ENCODE measurements around the gene PAF1.

Gene PAF1

DNA sequence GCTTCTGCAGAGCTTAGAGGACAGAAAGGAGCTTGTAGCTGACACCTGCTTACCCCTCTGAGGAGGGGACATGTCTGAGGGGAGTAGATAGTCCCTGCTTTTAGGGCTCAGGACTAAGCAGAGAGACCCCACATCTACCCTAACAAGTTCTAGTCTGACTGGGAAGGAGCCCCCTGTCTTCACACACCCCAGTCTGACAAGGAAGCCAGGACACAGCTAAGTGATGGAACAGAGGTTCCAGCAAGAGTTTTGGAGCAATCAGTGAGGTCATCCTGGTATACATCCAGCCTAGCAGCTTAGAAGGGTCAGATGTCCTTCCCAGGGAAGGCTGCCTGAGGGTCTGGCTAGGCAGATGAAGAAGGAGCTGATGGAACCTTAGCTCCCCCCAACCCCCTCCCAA is 15.0 kb downstream of the PAF1 start:
- H4K5ac ChIP-seq (ENCODE audit: low read length): no peak overlapping the region
- H3K27ac ChIP-seq (ENCODE audit: low read depth, low read length): no peak overlapping the region
- H3K23ac ChIP-seq (ENCODE audit: low read length): no peak overlapping the region
- no peaks in the 10 kb centered on the region for H3K79me2 ChIP-seq (ENCODE audit: control insufficient read depth, insufficient read depth, low read length)
- no peak overlapping the region for H2AK5ac ChIP-seq (ENCODE audit: low read length)
- no peak overlapping the region for H3K4ac ChIP-seq (ENCODE audit: low read depth, low read length)
- no peak overlapping the region for H4K8ac ChIP-seq (ENCODE audit: low read depth, low read length)
- H3K4me2 ChIP-seq (ENCODE audit: low read length): no peak overlapping the region
- H2BK5ac ChIP-seq (ENCODE audit: low read length): no peak overlapping the region
- no peaks in the 10 kb centered on the region for H3K4me1 ChIP-seq (ENCODE audit: control insufficient read depth, low read depth, low read length)
- H2BK15ac ChIP-seq (replicated peaks; ENCODE audit: low read depth): no peak overlapping the region
- no peak overlapping the region for H3K18ac ChIP-seq (ENCODE audit: low read length)
- H3K56ac ChIP-seq (ENCODE audit: low read length): no peak overlapping the region
- H3K79me1 ChIP-seq (ENCODE audit: low read length): no peaks in the 10 kb centered on the region
- H3K36me3 ChIP-seq (ENCODE audit: control insufficient read depth, insufficient read depth, low read length): peaks cover 16% of the 10 kb centered on the region
- H2BK120ac ChIP-seq (ENCODE audit: low read depth, low read length): no peak overlapping the region
- no peak overlapping the region for H3K4me3 ChIP-seq (ENCODE audit: low read length)
- H3K27me3 ChIP-seq (ENCODE audit: insufficient read depth, low read length, poor library complexity): no peaks in the 10 kb centered on the region
- no peak overlapping the region for H3K9ac ChIP-seq (ENCODE audit: low read length)
- no peak for DNase-seq

DNA sequence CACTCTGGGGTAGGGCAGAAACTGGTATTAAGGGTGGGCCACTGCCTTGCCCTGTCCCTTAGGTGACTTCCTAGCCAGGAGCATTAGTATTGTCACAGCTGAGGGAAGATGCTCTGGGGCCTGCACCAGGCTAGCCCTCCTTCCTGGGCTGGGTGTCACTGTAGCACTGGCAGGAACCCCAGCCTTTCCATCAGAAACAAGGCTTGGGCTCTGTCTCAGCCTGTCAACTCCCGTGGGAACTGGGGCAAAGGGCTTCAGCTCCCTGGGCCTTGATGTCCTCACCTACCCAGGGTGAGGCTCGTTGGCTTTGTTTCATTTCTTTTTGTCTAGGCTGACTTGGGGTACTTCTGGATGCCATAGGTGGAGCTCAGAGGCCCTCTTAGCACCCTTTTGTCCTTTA is 18.0 kb downstream of the PAF1 start:
- Histone ChIP-seq H4K5ac (ENCODE audit: low read length) (no peak overlapping the region), H3K4ac (ENCODE audit: low read depth, low read length) (no peak overlapping the region), H2AK5ac (ENCODE audit: low read length) (no peak overlapping the region), H3K4me2 (ENCODE audit: low read length) (no peak overlapping the region), H3K18ac (ENCODE audit: low read length) (no peak overlapping the region), H3K4me3 (ENCODE audit: low read length) (no peak overlapping the region), H3K4me1 (ENCODE audit: control insufficient read depth, low read depth, low read length) (no peaks in the 10 kb centered on the region), H2BK15ac (replicated peaks; ENCODE audit: low read depth) (no peak overlapping the region), H3K27ac (ENCODE audit: low read depth, low read length) (no peak overlapping the region), H3K23ac (ENCODE audit: low read length) (no peak overlapping the region), H3K79me2 (ENCODE audit: control insufficient read depth, insufficient read depth, low read length) (no peaks in the 10 kb centered on the region), H2BK5ac (ENCODE audit: low read length) (no peak overlapping the region), H3K79me1 (ENCODE audit: low read length) (no peaks in the 10 kb centered on the region), H4K8ac (ENCODE audit: low read depth, low read length) (no peak overlapping the region), H3K56ac (ENCODE audit: low read length) (no peak overlapping the region), H3K9ac (ENCODE audit: low read length) (no peak overlapping the region), H3K27me3 (ENCODE audit: insufficient read depth, low read length, poor library complexity) (no peaks in the 10 kb centered on the region), H3K36me3 (ENCODE audit: control insufficient read depth, insufficient read depth, low read length) (peaks cover 14% of the 10 kb centered on the region), H2BK120ac (ENCODE audit: low read depth, low read length) (no peak overlapping the region)
- WGBS (ENCODE audit: extremely low coverage, insufficient coverage, low lambda C conversion rate): no CpG with 5 or more reads among the region's 2 CpGs
- DNase-seq: no peak

DNA sequence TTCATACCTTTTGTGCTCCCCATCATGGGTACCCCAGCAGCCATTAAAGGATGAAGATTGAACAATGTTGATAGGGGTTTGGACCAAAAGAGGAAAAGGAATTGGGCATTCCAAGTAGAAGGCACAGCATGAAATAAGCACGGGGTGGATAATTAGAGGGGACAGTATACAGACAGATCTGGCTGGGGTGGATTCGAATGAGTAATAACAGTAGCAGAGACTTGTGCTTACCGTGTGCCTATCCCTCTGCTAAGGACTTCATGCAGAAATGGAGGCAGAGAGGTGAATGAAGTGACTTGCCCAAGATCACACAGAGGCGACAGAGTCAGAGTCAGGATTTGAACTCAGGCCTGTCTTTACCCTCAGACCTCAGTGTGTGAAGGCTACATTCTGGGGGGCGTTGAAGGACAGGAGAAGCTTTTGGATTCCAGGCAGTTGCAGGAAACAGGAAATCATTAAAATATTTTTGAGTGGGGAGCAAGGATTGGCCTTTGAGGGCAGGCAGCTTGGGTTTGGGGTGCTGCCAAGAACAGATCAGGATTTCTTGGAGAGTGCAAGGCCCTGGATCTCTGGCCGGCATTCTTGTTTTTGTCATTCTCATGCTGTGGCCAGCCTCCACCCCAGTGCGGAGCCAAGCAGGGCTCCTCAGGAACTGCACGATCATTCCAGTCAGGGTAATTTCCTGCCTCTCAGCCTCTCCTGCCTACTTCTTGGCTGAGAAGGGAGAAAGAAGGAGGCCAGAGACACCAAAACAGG is 18.7 kb downstream of the PAF1 start:
- Histone ChIP-seq H4K5ac (ENCODE audit: low read length) (no peak overlapping the region), H2BK120ac (ENCODE audit: low read depth, low read length) (no peak overlapping the region), H3K18ac (ENCODE audit: low read length) (no peak overlapping the region), H3K4me2 (ENCODE audit: low read length) (no peak overlapping the region), H3K4me1 (ENCODE audit: control insufficient read depth, low read depth, low read length) (no peaks in the 10 kb centered on the region), H2AK5ac (ENCODE audit: low read length) (no peak overlapping the region), H3K9ac (ENCODE audit: low read length) (no peak overlapping the region), H3K36me3 (ENCODE audit: control insufficient read depth, insufficient read depth, low read length) (peaks cover 9% of the 10 kb centered on the region), H3K79me1 (ENCODE audit: low read length) (no peaks in the 10 kb centered on the region), H3K4me3 (ENCODE audit: low read length) (no peak overlapping the region), H4K8ac (ENCODE audit: low read depth, low read length) (no peak overlapping the region), H2BK15ac (replicated peaks; ENCODE audit: low read depth) (no peak overlapping the region), H2BK5ac (ENCODE audit: low read length) (no peak overlapping the region), H3K27me3 (ENCODE audit: insufficient read depth, low read length, poor library complexity) (no peaks in the 10 kb centered on the region), H3K27ac (ENCODE audit: low read depth, low read length) (no peak overlapping the region), H3K56ac (ENCODE audit: low read length) (no peak overlapping the region), H3K79me2 (ENCODE audit: control insufficient read depth, insufficient read depth, low read length) (no peaks in the 10 kb centered on the region), H3K23ac (ENCODE audit: low read length) (no peak overlapping the region), H3K4ac (ENCODE audit: low read depth, low read length) (no peak overlapping the region)
- DNase-seq: no peak
- no CpG with 5 or more reads among the region's 8 CpGs for WGBS (ENCODE audit: extremely low coverage, insufficient coverage, low lambda C conversion rate)

DNA sequence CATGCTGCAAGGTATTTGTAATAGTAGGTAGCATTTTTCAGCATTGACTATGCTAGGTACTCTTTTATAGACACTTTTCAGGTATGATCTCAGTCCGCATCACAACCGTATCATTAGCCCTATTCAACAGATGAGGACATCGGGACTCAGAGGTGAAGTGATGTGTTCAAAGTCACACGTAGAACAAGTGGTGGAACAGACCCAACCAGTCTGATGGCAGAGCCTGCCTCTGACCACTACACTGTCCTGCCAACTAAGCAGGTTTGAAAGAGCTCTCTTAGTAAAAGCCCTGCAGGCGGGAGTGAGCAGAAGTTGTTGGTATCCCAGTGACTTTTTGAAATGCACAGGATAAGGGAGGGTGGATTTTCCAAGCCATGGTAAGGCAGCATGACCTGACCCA is 20.2 kb downstream of the PAF1 start:
- Histone ChIP-seq H3K9ac (ENCODE audit: low read length) (no peak overlapping the region), H3K23ac (ENCODE audit: low read length) (no peak overlapping the region), H3K79me2 (ENCODE audit: control insufficient read depth, insufficient read depth, low read length) (no peaks in the 10 kb centered on the region), H3K18ac (ENCODE audit: low read length) (no peak overlapping the region), H3K4me1 (ENCODE audit: control insufficient read depth, low read depth, low read length) (no peaks in the 10 kb centered on the region), H3K27ac (ENCODE audit: low read depth, low read length) (no peak overlapping the region), H3K36me3 (ENCODE audit: control insufficient read depth, insufficient read depth, low read length) (peaks cover 6% of the 10 kb centered on the region), H3K27me3 (ENCODE audit: insufficient read depth, low read length, poor library complexity) (no peaks in the 10 kb centered on the region), H3K4me2 (ENCODE audit: low read length) (no peak overlapping the region), H3K79me1 (ENCODE audit: low read length) (no peaks in the 10 kb centered on the region), H4K8ac (ENCODE audit: low read depth, low read length) (no peak overlapping the region), H4K5ac (ENCODE audit: low read length) (no peak overlapping the region), H2BK15ac (replicated peaks; ENCODE audit: low read depth) (no peak overlapping the region), H3K4me3 (ENCODE audit: low read length) (no peak overlapping the region), H2BK5ac (ENCODE audit: low read length) (no peak overlapping the region), H3K4ac (ENCODE audit: low read depth, low read length) (no peak overlapping the region), H2AK5ac (ENCODE audit: low read length) (no peak overlapping the region), H2BK120ac (ENCODE audit: low read depth, low read length) (no peak overlapping the region), H3K56ac (ENCODE audit: low read length) (no peak overlapping the region)
- no CpG with 5 or more reads among the region's 5 CpGs for WGBS (ENCODE audit: extremely low coverage, insufficient coverage, low lambda C conversion rate)
- DNase-seq: no peak

DNA sequence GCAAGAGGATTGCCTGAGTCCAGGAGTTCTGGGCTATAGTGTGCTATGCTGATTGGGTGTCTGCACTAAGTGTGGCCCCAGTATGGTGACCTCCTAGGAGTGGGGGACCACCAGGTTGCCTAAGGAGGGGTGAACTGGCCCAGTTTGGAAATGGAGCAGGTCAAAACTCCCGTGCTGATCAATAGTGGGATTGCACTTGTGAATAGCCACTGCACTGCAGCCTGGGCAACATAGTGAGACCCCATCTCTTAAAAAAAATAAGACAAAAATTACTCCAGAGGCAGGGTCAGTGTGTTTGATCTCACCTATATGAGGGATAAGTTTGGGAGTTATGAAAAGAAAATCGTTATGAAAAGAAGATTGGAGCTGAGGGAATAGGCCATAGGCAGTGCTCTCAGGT is 21.7 kb downstream of the PAF1 start:
- no peak overlapping the region for H3K27ac ChIP-seq (ENCODE audit: low read depth, low read length)
- H3K4me3 ChIP-seq (ENCODE audit: low read length): no peak overlapping the region
- H3K4ac ChIP-seq (ENCODE audit: low read depth, low read length): no peak overlapping the region
- H3K4me1 ChIP-seq (ENCODE audit: control insufficient read depth, low read depth, low read length): no peaks in the 10 kb centered on the region
- peaks cover 6% of the 10 kb centered on the region for H3K36me3 ChIP-seq (ENCODE audit: control insufficient read depth, insufficient read depth, low read length)
- no peak overlapping the region for H3K9ac ChIP-seq (ENCODE audit: low read length)
- no peak overlapping the region for H2BK15ac ChIP-seq (replicated peaks; ENCODE audit: low read depth)
- H2BK5ac ChIP-seq (ENCODE audit: low read length): no peak overlapping the region
- no peak overlapping the region for H3K18ac ChIP-seq (ENCODE audit: low read length)
- no peaks in the 10 kb centered on the region for H3K27me3 ChIP-seq (ENCODE audit: insufficient read depth, low read length, poor library complexity)
- no peak overlapping the region for H3K56ac ChIP-seq (ENCODE audit: low read length)
- no peaks in the 10 kb centered on the region for H3K79me1 ChIP-seq (ENCODE audit: low read length)
- no CpG with 5 or more reads among the region's 2 CpGs for WGBS (ENCODE audit: extremely low coverage, insufficient coverage, low lambda C conversion rate)
- no peak overlapping the region for H3K23ac ChIP-seq (ENCODE audit: low read length)
- no peak overlapping the region for H3K4me2 ChIP-seq (ENCODE audit: low read length)
- DNase-seq: no peak
- no peak overlapping the region for H4K8ac ChIP-seq (ENCODE audit: low read depth, low read length)
- H4K5ac ChIP-seq (ENCODE audit: low read length): no peak overlapping the region
- no peak overlapping the region for H2AK5ac ChIP-seq (ENCODE audit: low read length)
- H2BK120ac ChIP-seq (ENCODE audit: low read depth, low read length): no peak overlapping the region
- no peaks in the 10 kb centered on the region for H3K79me2 ChIP-seq (ENCODE audit: control insufficient read depth, insufficient read depth, low read length)

DNA sequence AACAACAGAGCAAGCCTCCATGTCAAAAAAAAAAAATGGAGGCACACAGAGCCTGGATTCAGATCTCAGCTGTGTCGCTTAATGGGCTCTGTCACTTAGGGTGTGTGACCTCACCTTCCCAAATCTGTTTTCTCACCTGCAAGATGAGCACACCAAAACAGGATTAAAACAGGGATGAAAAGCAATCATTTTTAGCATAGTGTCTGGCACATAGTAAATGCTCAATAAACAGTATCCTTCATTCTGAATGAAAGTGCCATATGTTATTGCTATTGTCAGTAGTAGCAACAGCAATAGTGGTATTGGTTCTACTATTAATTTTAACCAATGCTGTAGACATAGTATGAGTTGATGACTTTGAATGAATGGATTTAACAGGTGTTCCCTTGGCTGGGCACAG is 25.4 kb downstream of the PAF1 start:
- no peaks in the 10 kb centered on the region for H3K4me1 ChIP-seq (ENCODE audit: control insufficient read depth, low read depth, low read length)
- H3K36me3 ChIP-seq (ENCODE audit: control insufficient read depth, insufficient read depth, low read length): peaks cover 10% of the 10 kb centered on the region
- no CpG with 5 or more reads among the region's 1 CpG for WGBS (ENCODE audit: extremely low coverage, insufficient coverage, low lambda C conversion rate)
- H3K56ac ChIP-seq (ENCODE audit: low read length): no peak overlapping the region
- H3K27me3 ChIP-seq (ENCODE audit: insufficient read depth, low read length, poor library complexity): no peaks in the 10 kb centered on the region
- H3K4me2 ChIP-seq (ENCODE audit: low read length): no peak overlapping the region
- no peak overlapping the region for H3K9ac ChIP-seq (ENCODE audit: low read length)
- no peak for DNase-seq
- H4K5ac ChIP-seq (ENCODE audit: low read length): no peak overlapping the region
- no peak overlapping the region for H3K18ac ChIP-seq (ENCODE audit: low read length)
- H3K23ac ChIP-seq (ENCODE audit: low read length): no peak overlapping the region
- no peak overlapping the region for H2AK5ac ChIP-seq (ENCODE audit: low read length)
- H3K79me1 ChIP-seq (ENCODE audit: low read length): no peaks in the 10 kb centered on the region
- H3K4me3 ChIP-seq (ENCODE audit: low read length): no peak overlapping the region
- H2BK5ac ChIP-seq (ENCODE audit: low read length): no peak overlapping the region
- H3K27ac ChIP-seq (ENCODE audit: low read depth, low read length): no peak overlapping the region
- H4K8ac ChIP-seq (ENCODE audit: low read depth, low read length): no peak overlapping the region
- no peaks in the 10 kb centered on the region for H3K79me2 ChIP-seq (ENCODE audit: control insufficient read depth, insufficient read depth, low read length)
- no peak overlapping the region for H2BK15ac ChIP-seq (replicated peaks; ENCODE audit: low read depth)
- no peak overlapping the region for H2BK120ac ChIP-seq (ENCODE audit: low read depth, low read length)
- no peak overlapping the region for H3K4ac ChIP-seq (ENCODE audit: low read depth, low read length)
